ENCODE measurements around the gene CCDC85A. TPM values are rescaled to one million over a fixed set of nuclear protein-coding genes. Genes with fewer than 3 reads are reported as not detected.
A peak's percentile ranks its signal among the peaks of the same experiment; 100 is the strongest.
"Not testable (repeated sequence)": the region's sequence is repeated elsewhere in the genome, so short reads cannot be mapped to it uniquely, and the experiment has no call there.

The CCDC85A gene
- 10 to 100 TPM in 2 of 9 donors, 1 to 10 TPM in 7; 3.3 to 14.2 (median 4.5) TPM for total RNA-seq
- 1 to 10 TPM; 1.6 to 3.9 TPM for polyA plus RNA-seq
- long read RNA-seq, donor 1, partial matches to known transcripts: 5 of 36 reads
- long read RNA-seq, donor 1, other reads (novel, unspliced or antisense): 30 of 36 reads
- long read RNA-seq, donor 2, partial matches to known transcripts: 4 of 7 reads
- long read RNA-seq, donor 2, other reads (novel, unspliced or antisense): 3 of 7 reads
- long read RNA-seq, donor 3, partial matches to known transcripts: 3 of 23 reads
- long read RNA-seq, donor 3, other reads (novel, unspliced or antisense): 20 of 23 reads

DNA sequence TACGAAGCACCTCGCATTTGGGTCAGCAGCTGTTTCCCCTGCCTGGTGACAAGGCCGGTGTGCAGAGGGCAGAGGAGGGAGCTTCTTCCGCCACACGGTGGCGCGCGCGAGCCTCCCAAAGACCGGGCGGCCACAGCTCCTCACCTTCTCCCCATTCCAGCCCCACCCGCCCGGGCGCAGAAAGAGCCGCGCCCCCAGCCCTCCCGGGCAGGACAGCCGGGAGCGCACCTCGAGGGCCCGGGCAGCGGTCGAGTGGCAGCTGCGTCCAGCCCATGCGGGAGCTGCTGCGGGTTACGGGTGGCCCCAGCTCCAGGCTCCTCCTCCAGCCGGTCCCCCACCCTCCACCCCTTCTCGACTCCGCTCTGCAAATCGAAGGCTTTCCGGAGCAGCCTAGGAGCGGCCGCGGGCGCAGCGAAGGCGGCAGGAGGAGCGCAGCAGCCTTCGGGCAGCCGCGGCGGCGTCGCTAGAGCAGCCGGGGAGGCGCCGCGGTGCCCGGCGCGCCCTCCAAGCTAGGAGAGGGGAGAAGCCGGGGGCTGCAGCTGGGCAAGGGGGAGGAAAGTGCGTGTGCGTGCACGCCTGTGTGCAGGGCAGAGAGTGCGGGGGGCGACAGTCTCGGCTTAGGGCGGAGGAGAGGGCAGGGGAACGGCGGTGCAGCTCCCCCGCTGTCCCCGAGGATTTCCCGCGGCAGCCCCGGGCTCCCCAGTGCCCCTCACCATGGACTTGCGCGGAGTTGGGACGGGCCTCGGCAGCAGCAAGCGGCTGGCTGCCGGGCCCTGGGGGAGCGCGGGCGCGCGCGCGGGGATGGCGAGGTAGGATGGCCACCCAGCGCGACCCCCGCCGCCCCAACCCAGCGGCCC is at the start of gene CCDC85A:
Gene CCDC85A, plus strand, starts transcription at position 348 of the 857 bp plus-strand sequence. CDS start 635 bp downstream, outside the sequence.
- intact Hi-C loops (cut with DNase I): loop anchor here (1.0 to 10.0 kb wide), 13 partner anchors 131 to 1333 kb away; no protein-coding TSS in a partner anchor
- Histone ChIP-seq H3K9me3 (no peaks in the 10 kb centered on the region), H3K4me1 (peaks cover 0 to 50% (median 7%) of the 10 kb centered on the region in 12 donors), H3K36me3 (no peaks in the 10 kb centered on the region), H3K27ac (peak within 1 kb of the TSS; percentile 69 to 94 (median 85)), H3K4me3 (peak within 1 kb of the TSS; percentile 61 to 86 (median 74)), H3K27me3 (peaks cover 0 to 33% (median 3%) of the 10 kb centered on the region in 9 donors)
- WGBS, 4 donors: 0 to 1% (median 1%) methylated on average over 31 to 86 of the region's 86 CpGs
- TF ChIP-seq, protein P1, sequence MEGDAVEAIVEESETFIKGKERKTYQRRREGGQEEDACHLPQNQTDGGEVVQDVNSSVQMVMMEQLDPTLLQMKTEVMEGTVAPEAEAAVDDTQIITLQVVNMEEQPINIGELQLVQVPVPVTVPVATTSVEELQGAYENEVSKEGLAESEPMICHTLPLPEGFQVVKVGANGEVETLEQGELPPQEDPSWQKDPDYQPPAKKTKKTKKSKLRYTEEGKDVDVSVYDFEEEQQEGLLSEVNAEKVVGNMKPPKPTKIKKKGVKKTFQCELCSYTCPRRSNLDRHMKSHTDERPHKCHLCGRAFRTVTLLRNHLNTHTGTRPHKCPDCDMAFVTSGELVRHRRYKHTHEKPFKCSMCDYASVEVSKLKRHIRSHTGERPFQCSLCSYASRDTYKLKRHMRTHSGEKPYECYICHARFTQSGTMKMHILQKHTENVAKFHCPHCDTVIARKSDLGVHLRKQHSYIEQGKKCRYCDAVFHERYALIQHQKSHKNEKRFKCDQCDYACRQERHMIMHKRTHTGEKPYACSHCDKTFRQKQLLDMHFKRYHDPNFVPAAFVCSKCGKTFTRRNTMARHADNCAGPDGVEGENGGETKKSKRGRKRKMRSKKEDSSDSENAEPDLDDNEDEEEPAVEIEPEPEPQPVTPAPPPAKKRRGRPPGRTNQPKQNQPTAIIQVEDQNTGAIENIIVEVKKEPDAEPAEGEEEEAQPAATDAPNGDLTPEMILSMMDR (IDR thresholded peaks at IDR 0.05): peak; percentile 88 to 99 (median 95)
- TF ChIP-seq POLR2A (IDR thresholded peaks at IDR 0.05): peak in 1 of 2 donors; percentile 56
- DNase-seq (peak; percentile 83 to 92 (median 86)), ATAC-seq (peak; percentile 89 to 95 (median 94))

DNA sequence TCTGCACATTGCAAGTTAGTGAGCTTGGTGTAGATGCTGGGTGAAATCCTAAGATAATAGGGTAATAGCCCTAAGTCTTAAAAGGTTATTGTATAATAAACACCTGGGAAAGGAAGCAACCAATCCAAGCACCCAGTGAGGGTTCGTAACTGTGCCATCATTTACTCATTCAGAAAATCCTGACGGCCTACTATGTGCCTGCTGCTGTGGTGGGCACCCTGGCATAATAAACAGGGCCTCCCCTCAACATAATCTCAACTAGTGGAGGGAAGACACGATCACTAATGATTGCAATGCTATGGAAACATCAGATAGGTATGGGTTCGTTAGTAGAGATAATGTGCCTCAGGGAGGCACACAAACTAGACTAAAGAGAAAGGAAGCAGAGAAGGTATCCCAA is 48.9 kb upstream of the CCDC85A start:
- ATAC-seq (no peak), DNase-seq (no peak)
- no peaks in the 10 kb centered on the region for H3K9me3 ChIP-seq
- 82 to 87% (median 85%) methylated on average over 4 of the region's 4 CpGs for WGBS, 4 donors
- no peaks in the 10 kb centered on the region for H3K27me3 ChIP-seq
- no peaks in the 10 kb centered on the region for H3K4me1 ChIP-seq
- no peak overlapping the region for H3K4me3 ChIP-seq
- intact Hi-C loops (cut with DNase I): loop anchor here in 7 of 10 donors (5.0 kb wide), 2 partner anchors 418 to 1382 kb away; no protein-coding TSS in a partner anchor
- no peak overlapping the region for H3K27ac ChIP-seq
- H3K36me3 ChIP-seq: no peaks in the 10 kb centered on the region
- TF ChIP-seq, protein P1 (IDR thresholded peaks at IDR 0.05): no peak
- no peak for TF ChIP-seq POLR2A (IDR thresholded peaks at IDR 0.05)

DNA sequence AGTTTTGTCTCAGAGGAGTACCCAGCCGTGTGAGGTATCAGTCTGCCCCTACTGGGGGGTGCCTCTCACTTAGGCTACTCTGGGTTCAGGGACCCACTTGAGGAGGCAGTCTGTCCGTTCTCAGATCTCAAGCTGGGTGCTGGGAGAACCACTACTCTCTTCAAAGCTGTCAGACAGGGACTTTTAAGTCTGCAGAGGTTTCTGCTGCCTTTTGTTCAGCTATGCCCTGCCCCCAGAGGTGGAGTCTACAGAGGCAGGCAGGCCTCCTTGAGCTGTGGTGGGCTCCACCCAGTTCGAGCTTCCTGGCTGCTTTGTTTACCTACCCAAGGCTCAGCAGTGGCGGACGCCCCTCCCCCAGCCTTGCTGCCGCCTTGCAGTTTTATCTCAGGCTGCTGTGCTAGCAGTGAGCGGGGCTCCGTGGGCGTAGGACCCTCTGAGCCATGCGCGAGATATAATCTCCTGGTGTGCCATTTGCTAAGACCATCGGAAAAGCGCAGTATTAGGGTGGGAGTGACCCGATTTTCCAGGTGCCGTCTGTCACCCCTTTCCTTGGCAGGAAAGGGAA is 41.2 kb upstream of the CCDC85A start:
- H3K9me3 ChIP-seq; ATAC-seq; DNase-seq; H3K27me3 ChIP-seq; intact Hi-C loops (cut with DNase I); H3K4me1 ChIP-seq; H3K36me3 ChIP-seq; H3K27ac ChIP-seq; H3K4me3 ChIP-seq: not testable (repeated sequence)
- WGBS, 4 donors: 80 to 85% (median 83%) methylated on average over 11 to 15 of the region's 15 CpGs

DNA sequence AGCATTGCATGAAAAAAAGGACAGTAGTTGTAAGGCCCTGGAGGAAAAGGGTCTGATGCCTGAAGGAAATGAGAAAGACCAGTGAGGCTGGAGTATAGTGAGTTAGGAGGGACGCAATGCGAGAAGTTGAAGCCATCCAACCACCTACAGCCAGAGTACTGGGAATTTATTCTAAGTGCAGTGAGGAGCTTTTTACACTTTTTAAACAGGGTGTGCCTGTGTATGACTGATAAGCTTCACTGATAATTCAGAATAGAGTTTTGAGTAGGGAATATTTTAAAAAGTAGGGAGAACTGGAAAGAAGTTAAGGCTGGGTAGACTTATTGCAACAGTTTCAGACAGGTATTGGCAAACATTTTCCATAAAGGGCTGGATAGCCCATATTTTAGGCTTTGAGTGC is 35.9 kb upstream of the CCDC85A start:
- H3K27ac ChIP-seq: no peak overlapping the region
- intact Hi-C loops (cut with DNase I): no loop called here
- H3K4me3 ChIP-seq: no peak overlapping the region
- H3K4me1 ChIP-seq: no peaks in the 10 kb centered on the region
- no peaks in the 10 kb centered on the region for H3K27me3 ChIP-seq
- 94 to 97% (median 95%) methylated on average over 2 of the region's 2 CpGs for WGBS, 4 donors
- TF ChIP-seq POLR2A (IDR thresholded peaks at IDR 0.05): no peak
- TF ChIP-seq, protein P1 (IDR thresholded peaks at IDR 0.05): no peak
- DNase-seq (no peak), ATAC-seq (no peak)
- no peaks in the 10 kb centered on the region for H3K9me3 ChIP-seq
- H3K36me3 ChIP-seq: no peaks in the 10 kb centered on the region
